ENCODE measurements around the gene LNX1. TPM values are rescaled to one million over a fixed set of nuclear protein-coding genes. Genes with fewer than 3 reads are reported as not detected.
"Not testable (repeated sequence)": the region's sequence is repeated elsewhere in the genome, so short reads cannot be mapped to it uniquely, and the experiment has no call there.

The LNX1 gene
- total RNA-seq, 1 donor from 2014 or later: not detected

DNA sequence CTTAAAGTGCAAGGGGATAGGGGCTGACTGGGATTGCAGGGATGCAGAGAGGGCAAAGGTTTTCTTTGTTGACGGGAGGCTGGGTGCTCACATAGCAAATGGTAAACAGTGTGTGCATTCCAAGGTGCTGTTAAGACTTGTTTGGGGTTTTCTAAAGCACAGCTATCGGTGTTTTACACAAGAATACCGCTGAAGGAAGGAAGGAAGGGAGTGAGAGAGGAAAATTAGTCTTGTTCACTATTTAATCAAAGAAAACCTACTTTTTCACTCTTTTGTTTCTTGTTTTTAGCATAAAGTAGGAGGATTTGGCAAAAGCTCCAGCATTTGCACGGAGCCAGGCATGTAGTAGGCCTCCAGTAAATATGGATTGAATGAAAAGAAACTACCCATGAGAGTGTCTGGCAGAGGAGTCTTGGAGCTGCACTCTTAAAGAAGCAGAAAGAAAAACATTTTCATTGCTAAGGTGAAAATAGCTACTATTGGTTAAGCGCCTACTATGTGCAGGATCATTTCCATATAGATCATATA lies 114.2 kb downstream of the LNX1 start:
- Mint-ChIP-seq H3K9me3 (peaks cover 3% of the 10 kb centered on the region), H3K4me1 (peaks cover 6% of the 10 kb centered on the region), H3K4me3 (no peak overlapping the region), H3K27ac (ENCODE audit: unreplicated experiment) (no peak overlapping the region), H3K36me3 (ENCODE audit: low read depth) (no peaks in the 10 kb centered on the region), H3K27me3 (ENCODE audit: low read depth) (no peaks in the 10 kb centered on the region)
- DNase-seq (ENCODE audit: low read depth, low spot score): no peak
- TF ChIP-seq, protein P1, sequence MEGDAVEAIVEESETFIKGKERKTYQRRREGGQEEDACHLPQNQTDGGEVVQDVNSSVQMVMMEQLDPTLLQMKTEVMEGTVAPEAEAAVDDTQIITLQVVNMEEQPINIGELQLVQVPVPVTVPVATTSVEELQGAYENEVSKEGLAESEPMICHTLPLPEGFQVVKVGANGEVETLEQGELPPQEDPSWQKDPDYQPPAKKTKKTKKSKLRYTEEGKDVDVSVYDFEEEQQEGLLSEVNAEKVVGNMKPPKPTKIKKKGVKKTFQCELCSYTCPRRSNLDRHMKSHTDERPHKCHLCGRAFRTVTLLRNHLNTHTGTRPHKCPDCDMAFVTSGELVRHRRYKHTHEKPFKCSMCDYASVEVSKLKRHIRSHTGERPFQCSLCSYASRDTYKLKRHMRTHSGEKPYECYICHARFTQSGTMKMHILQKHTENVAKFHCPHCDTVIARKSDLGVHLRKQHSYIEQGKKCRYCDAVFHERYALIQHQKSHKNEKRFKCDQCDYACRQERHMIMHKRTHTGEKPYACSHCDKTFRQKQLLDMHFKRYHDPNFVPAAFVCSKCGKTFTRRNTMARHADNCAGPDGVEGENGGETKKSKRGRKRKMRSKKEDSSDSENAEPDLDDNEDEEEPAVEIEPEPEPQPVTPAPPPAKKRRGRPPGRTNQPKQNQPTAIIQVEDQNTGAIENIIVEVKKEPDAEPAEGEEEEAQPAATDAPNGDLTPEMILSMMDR (conservative IDR thresholded peaks at IDR 0.05): no peak

DNA sequence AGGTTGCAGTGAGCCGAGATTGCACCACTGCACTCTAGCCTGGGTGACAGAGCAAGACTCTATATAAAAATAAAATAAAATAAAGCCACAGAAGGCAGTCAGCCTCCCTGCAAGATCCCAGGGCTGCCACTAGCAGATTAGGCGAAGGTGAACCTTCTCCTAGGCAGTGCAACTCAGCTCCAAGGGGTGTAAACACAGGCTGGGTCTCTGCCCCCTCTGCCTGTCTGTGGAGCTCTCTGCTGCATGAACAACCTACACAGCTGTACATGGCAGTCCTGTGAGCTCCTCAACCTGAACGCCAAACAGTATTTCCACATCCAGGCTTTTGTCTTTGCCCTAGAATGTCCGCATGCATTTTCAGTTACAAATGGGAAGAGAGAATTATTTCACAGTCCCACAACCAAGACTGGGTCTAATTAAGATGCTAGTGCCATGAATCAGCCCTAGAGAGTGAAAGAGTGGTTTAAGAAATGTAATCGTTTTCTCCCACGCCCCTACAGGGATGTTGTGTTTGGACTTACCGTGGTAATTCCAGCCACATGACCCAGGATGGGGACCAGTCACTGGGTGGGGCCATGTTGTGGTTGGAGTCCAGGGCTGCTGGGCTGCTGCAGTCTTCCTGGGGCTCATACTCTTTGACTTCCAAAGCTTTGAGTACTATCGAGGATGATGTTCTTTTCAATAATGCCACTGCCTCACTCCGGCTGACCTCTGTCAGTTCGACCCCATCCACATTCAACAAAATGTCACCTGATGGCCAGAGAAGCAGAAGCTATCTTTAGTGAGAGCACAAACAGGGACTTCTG lies 114.9 kb downstream of the LNX1 start:
- Mint-ChIP-seq H3K27ac (ENCODE audit: unreplicated experiment) (no peak overlapping the region), H3K27me3 (ENCODE audit: low read depth) (no peaks in the 10 kb centered on the region), H3K9me3 (peaks cover 3% of the 10 kb centered on the region), H3K36me3 (ENCODE audit: low read depth) (no peaks in the 10 kb centered on the region), H3K4me1 (peaks cover 6% of the 10 kb centered on the region), H3K4me3 (no peak overlapping the region)
- TF ChIP-seq, protein P1 (conservative IDR thresholded peaks at IDR 0.05): no peak
- no peak for DNase-seq (ENCODE audit: low read depth, low spot score)

DNA sequence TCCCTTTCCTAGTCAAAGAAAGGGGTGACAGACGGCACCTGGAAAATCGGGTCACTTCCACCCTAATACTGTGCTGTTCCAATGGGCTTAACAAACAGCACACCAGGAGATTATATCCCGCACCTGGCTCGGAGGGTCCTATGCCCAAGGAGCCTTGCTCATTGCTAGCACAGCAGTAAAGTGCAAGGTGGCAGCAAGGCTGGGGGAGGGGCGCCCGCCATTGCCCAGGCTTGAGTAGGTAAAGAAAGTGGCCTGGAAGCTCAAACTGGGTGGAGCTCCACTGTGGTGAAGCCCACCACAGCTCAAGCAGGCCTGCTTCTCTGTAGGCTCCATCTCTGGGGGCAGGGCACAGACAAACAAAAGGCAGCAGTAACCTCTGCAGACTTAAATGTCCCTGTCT lies 124.7 kb downstream of the LNX1 start:
- peaks cover 29% of the 10 kb centered on the region for H3K36me3 Mint-ChIP-seq (ENCODE audit: low read depth)

DNA sequence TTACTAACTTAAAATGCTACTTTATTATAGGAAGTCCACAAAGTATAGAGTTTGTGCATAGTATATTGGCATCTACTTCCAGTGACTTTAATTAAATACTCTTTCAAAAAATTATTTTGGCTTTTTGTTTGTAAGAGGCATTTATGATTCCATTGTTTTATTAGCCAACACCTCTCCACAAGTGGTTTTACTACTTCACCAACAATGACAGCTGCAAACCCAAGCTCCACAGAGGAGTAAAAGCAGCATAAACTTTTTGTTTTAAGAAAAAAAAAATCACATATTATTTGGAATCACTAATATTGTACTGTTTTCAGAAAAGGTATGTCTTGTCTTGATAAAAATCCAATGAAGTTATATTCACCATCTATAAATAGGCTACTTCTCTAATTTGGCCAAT lies 125.4 kb downstream of the LNX1 start:
- peaks cover 2% of the 10 kb centered on the region for H3K27me3 Mint-ChIP-seq (ENCODE audit: low read depth)
- peaks cover 6% of the 10 kb centered on the region for H3K9me3 Mint-ChIP-seq
- H3K36me3 Mint-ChIP-seq (ENCODE audit: low read depth): peaks cover 29% of the 10 kb centered on the region

More for the DNA sequence above, 124.7 kb downstream of the LNX1 start:
- H3K4me3 Mint-ChIP-seq; H3K4me1 Mint-ChIP-seq; H3K27me3 Mint-ChIP-seq (ENCODE audit: low read depth); DNase-seq (ENCODE audit: low read depth, low spot score); H3K27ac Mint-ChIP-seq (ENCODE audit: unreplicated experiment); H3K9me3 Mint-ChIP-seq: not testable (repeated sequence)

DNA sequence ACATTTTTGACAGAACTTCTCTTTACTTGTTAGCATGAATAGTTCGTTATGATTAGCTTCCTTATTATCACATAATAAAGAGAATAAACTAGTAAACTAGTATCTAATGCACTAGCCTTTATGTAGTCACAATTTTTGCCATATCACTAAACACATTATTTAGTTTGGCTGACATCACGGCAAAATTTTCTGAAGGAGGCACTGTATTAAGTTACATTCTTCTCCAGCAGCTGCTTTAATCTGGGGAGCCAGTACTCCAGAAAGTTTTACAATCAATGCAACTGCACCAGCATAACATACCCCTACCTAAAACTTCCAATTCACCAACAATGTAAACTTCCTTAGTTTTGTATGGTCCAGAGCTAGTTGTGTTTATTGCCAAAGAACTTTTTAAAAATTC lies 126.0 kb downstream of the LNX1 start:
- Mint-ChIP-seq H3K36me3 (ENCODE audit: low read depth) (peaks cover 29% of the 10 kb centered on the region), H3K4me3 (no peak overlapping the region), H3K4me1 (no peaks in the 10 kb centered on the region), H3K9me3 (peaks cover 6% of the 10 kb centered on the region), H3K27ac (ENCODE audit: unreplicated experiment) (no peak overlapping the region), H3K27me3 (ENCODE audit: low read depth) (peaks cover 2% of the 10 kb centered on the region)
- DNase-seq (ENCODE audit: low read depth, low spot score): no peak
- TF ChIP-seq, protein P1 (conservative IDR thresholded peaks at IDR 0.05): no peak

More for the DNA sequence above, 125.4 kb downstream of the LNX1 start:
- H3K27ac Mint-ChIP-seq (ENCODE audit: unreplicated experiment): no peak overlapping the region
- TF ChIP-seq, protein P1 (conservative IDR thresholded peaks at IDR 0.05): no peak
- no peak overlapping the region for H3K4me3 Mint-ChIP-seq
- no peak for DNase-seq (ENCODE audit: low read depth, low spot score)
- no peaks in the 10 kb centered on the region for H3K4me1 Mint-ChIP-seq

DNA sequence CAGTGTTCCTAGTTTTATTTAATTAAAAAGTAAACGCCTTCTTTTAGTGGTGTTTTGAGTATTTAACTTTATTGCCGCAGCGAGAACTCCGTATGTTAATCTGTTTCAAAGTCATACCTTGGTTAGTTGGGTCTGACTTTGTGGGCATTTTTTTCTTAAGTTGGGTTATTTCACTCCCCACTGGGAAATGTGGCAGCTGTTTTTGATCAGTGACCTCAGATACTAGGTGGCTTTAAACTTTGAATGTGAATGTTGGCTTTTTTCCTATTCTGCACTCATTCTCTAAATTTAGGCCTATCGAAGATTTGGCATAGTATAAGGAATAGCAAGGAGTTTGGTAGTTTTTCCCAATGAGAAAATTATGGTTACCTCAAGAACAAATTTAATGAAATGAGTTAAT lies 127.9 kb downstream of the LNX1 start:
- H3K4me3 Mint-ChIP-seq: no peak overlapping the region
- no peaks in the 10 kb centered on the region for H3K27me3 Mint-ChIP-seq (ENCODE audit: low read depth)
- peaks cover 11% of the 10 kb centered on the region for H3K4me1 Mint-ChIP-seq
- TF ChIP-seq, protein P1 (conservative IDR thresholded peaks at IDR 0.05): no peak
- peaks cover 26% of the 10 kb centered on the region for H3K36me3 Mint-ChIP-seq (ENCODE audit: low read depth)
- H3K27ac Mint-ChIP-seq (ENCODE audit: unreplicated experiment): no peak overlapping the region
- H3K9me3 Mint-ChIP-seq: peaks cover 2% of the 10 kb centered on the region
- DNase-seq (ENCODE audit: low read depth, low spot score): no peak
